WI38 (cell line): ENCODE data around the gene SEMA3C.

Experiments used
- H3K4me3 ChIP-seq: 2 replicates; pipeline ENCODE4 v1.5.1; 2011; ENCODE audit warnings: low read depth, mild to moderate bottlenecking, control low read depth, low read length
- TF ChIP-seq, protein P1 (sequence below): IDR thresholded peaks from 2 replicates; pipeline ENCODE4 v1.5.1; 2012; ENCODE audit warnings: low read depth, mild to moderate bottlenecking, control low read depth, low read length

SEMA3C gene

GRCh38 chr7:80924090-80924489 is 5.2 kb upstream of the SEMA3C start:
- TF ChIP-seq, protein P1, sequence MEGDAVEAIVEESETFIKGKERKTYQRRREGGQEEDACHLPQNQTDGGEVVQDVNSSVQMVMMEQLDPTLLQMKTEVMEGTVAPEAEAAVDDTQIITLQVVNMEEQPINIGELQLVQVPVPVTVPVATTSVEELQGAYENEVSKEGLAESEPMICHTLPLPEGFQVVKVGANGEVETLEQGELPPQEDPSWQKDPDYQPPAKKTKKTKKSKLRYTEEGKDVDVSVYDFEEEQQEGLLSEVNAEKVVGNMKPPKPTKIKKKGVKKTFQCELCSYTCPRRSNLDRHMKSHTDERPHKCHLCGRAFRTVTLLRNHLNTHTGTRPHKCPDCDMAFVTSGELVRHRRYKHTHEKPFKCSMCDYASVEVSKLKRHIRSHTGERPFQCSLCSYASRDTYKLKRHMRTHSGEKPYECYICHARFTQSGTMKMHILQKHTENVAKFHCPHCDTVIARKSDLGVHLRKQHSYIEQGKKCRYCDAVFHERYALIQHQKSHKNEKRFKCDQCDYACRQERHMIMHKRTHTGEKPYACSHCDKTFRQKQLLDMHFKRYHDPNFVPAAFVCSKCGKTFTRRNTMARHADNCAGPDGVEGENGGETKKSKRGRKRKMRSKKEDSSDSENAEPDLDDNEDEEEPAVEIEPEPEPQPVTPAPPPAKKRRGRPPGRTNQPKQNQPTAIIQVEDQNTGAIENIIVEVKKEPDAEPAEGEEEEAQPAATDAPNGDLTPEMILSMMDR: no peak
- H3K4me3 ChIP-seq: no peak overlapping the region

DNA sequence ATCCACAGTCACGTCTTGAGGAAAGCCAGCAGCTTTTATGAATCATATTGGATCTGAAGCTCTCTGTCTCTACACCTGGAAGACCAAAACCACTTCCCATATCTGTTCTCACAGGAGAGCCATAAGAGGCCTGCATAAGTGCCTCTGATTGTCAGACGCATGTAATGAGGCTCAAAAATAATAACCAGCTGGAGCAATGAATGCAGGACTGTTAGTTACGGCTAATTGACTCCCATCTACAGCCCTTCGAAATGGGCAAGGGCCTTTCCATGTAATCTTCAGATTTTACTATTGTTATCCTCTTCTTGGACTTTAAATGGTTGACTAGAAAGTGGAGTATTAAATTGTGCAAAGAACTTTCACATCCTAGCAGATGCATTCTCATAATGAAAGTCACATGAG is 4.4 kb upstream of the SEMA3C start:
- TF ChIP-seq, protein P1: no peak
- H3K4me3 ChIP-seq: no peak overlapping the region

GRCh38 chr7:80922253-80923049 is 3.6 kb upstream of the SEMA3C start:
- TF ChIP-seq, protein P1: no peak
- no peak overlapping the region for H3K4me3 ChIP-seq

DNA sequence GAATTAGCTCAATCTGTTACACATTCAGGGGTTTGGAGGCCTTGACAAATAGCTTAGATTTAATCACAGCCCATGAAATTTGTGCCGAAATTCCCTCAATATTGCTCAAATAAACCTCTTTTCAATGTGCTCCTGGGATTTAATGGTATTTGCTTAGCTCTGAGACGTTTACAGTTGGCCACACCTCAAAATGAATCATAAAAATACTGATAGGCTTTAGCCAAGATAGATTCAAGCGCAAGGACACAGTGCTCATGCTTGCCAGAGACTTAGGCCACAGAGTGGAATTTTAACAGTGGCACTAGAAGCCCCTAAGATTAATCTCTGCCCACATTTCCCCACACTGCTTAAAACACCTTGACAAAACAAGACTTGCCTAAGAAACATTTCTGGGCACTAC is 2.3 kb upstream of the SEMA3C start:
- TF ChIP-seq, protein P1: no peak
- H3K4me3 ChIP-seq: no peak overlapping the region

DNA sequence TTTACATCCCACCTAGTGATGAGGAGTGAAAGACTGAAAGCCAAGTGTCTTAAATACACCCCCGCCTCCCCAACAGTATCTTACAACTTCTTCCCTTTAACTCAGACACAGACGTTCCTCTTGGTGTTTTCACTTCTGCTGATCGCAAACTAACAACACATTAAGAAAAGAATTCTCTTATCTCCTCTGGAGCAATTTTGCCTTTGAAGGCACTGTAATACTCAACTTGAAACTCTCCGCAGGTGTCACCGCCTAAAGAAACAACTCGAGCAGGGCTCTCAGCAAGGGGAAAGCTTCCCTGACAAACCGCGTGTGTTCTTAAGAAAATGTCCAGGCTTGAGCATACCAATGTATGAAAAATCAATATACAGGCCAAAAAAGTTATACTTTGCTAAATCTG is 452 bp downstream of the SEMA3C start:
- peak overlapping the region; percentile 79 for H3K4me3 ChIP-seq
- TF ChIP-seq, protein P1: no peak

- TF ChIP-seq, protein P1: 0 out of 2 replicates have a peak, but pooled peaks have one; percentile 4
Observed at GRCh38 chr7:80916770-80917741, 1.8 kb downstream of the SEMA3C start.

More at GRCh38 chr7:80916770-80917741, 1.8 kb downstream of the SEMA3C start:
- H3K4me3 ChIP-seq: peak overlapping the region; percentile 79
